ENCODE results near the gene PKP1.
"Not testable (repeated sequence)": the region's sequence is repeated elsewhere in the genome, so short reads cannot be mapped to it uniquely, and the experiment has no call there.

Gene PKP1

GRCh38 chr1:201282931-201283829, at the start of gene PKP1:
Gene PKP1, plus strand, starts transcription at chr1:201283506. Its CDS starts 197 bp downstream, at chr1:201283703.
- DNase-seq (ENCODE audit: low spot score), result no peak

- not testable (repeated sequence) for DNase-seq (ENCODE audit: low spot score)
These were observed 43.7 kb upstream of the PKP1 start for GRCh38 chr1:201239646-201240045.

- DNase-seq (ENCODE audit: low spot score), result no peak
These were observed 43.1 kb upstream of the PKP1 start for GRCh38 chr1:201240171-201240570.

GRCh38 chr1:201241736-201242135, 41.6 kb upstream of the PKP1 start:
- no peak for DNase-seq (ENCODE audit: low spot score)

GRCh38 chr1:201245082-201245481, 38.2 kb upstream of the PKP1 start:
- no peak for DNase-seq (ENCODE audit: low spot score)

GRCh38 chr1:201248721-201249559, 34.4 kb upstream of the PKP1 start:
- no peak for DNase-seq (ENCODE audit: low spot score)

GRCh38 chr1:201250326-201251011, 32.8 kb upstream of the PKP1 start:
- DNase-seq (ENCODE audit: low spot score), result no peak

- no peak for DNase-seq (ENCODE audit: low spot score)
These were observed 31.9 kb upstream of the PKP1 start for GRCh38 chr1:201251411-201251810.

GRCh38 chr1:201251851-201252430, 31.4 kb upstream of the PKP1 start:
- no peak for DNase-seq (ENCODE audit: low spot score)

- DNase-seq (ENCODE audit: low spot score), result no peak
These were observed 30.3 kb upstream of the PKP1 start for GRCh38 chr1:201252944-201253371.

GRCh38 chr1:201253411-201253810, 29.9 kb upstream of the PKP1 start:
- no peak for DNase-seq (ENCODE audit: low spot score)

- no peak for DNase-seq (ENCODE audit: low spot score)
These were observed 29.2 kb upstream of the PKP1 start for GRCh38 chr1:201253906-201254624.

GRCh38 chr1:201254625-201255478, 28.5 kb upstream of the PKP1 start:
- peak; percentile 26 for DNase-seq (ENCODE audit: low spot score)

GRCh38 chr1:201255479-201256362, 27.6 kb upstream of the PKP1 start:
- DNase-seq (ENCODE audit: low spot score), result no peak

GRCh38 chr1:201258132-201258531, 25.2 kb upstream of the PKP1 start:
- DNase-seq (ENCODE audit: low spot score), result not testable (repeated sequence)

- DNase-seq (ENCODE audit: low spot score), result no peak
These were observed 24.5 kb upstream of the PKP1 start for GRCh38 chr1:201258763-201259230.

- peak; percentile 46 for DNase-seq (ENCODE audit: low spot score)
These were observed 23.6 kb upstream of the PKP1 start for GRCh38 chr1:201259476-201260235.

- DNase-seq (ENCODE audit: low spot score), result no peak
These were observed 23.1 kb upstream of the PKP1 start for GRCh38 chr1:201260236-201260590.

All from kidney capillary endothelial cell (primary cell).